Measurements from ENCODE around the gene RCBTB1. TPM values are rescaled to one million over a fixed set of nuclear protein-coding genes. Genes with fewer than 3 reads are reported as not detected.

The RCBTB1 gene
- total RNA-seq, 4 donors from 2014 or later: 2.0 to 15.1 (median 5.7) TPM

DNA sequence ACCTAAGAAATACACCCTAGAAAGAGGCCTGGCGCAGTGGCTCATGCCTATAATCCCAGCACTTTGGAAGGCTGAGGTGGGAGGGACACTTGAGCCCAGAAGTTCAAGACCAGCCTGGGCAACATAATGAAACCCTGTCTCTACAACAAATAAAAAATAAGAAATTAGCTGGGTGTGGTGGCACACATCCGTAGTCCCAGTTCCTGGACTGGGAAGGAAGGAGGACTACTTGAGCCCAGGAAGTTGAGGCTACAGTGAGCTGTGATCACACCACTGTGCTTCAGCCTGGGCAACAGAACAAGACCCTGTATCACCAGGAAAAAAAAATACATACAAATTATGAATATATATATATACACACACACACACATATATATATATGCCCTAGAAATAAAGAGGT is 47.0 kb downstream of the RCBTB1 start:
- TF ChIP-seq, protein P1, sequence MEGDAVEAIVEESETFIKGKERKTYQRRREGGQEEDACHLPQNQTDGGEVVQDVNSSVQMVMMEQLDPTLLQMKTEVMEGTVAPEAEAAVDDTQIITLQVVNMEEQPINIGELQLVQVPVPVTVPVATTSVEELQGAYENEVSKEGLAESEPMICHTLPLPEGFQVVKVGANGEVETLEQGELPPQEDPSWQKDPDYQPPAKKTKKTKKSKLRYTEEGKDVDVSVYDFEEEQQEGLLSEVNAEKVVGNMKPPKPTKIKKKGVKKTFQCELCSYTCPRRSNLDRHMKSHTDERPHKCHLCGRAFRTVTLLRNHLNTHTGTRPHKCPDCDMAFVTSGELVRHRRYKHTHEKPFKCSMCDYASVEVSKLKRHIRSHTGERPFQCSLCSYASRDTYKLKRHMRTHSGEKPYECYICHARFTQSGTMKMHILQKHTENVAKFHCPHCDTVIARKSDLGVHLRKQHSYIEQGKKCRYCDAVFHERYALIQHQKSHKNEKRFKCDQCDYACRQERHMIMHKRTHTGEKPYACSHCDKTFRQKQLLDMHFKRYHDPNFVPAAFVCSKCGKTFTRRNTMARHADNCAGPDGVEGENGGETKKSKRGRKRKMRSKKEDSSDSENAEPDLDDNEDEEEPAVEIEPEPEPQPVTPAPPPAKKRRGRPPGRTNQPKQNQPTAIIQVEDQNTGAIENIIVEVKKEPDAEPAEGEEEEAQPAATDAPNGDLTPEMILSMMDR (IDR thresholded peaks at IDR 0.05): no peak
- TF ChIP-seq POLR2A (IDR thresholded peaks at IDR 0.05): no peak
- intact Hi-C loops (cut with DNase I): no loop called here
- DNase-seq: no peak
- Histone ChIP-seq H3K9me3 (no peaks in the 10 kb centered on the region), H3K27ac (no peak overlapping the region), H3K27me3 (no peaks in the 10 kb centered on the region), H3K36me3 (peaks cover 0 to 58% (median 0%) of the 10 kb centered on the region in 3 donors), H3K4me3 (no peak overlapping the region), H3K4me1 (peaks cover 0 to 19% (median 6%) of the 10 kb centered on the region in 3 donors)
- 84 to 85% methylated on average over 2 of the region's 2 CpGs for WGBS, 2 donors

DNA sequence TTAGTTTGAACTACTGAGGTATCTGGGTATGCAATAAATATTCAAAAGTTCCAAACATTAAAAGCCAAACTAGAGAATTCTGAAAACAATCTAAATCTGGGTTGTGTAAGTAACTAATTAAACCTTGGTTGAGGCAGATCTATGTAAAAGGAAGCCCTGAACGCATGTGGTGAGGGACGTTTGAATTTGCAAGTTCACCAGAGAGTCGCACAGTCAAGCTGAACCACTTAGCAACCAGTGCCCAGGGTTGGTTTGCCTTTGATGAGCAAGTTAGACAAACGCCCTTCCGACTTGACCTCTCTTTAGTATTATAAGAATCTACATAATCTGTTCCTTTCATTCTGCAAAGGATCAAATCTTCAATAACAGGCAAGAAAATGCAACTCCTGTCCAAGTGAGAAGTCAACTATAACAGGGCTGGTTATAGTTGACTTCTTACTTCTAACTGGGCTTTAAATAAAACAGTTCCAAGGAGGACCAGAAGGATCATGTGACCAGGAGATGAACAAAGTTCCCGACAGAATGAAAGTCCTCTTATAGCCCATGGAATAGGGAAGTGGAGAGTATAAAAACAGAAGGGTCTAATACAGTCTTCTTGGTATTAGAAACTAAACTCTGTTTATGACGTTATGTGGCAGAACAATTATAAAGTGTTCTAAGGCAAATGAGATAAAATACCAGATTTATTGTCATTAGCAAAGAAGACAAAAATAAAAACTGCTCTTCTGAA is 49.0 kb downstream of the RCBTB1 start:
- no peak for TF ChIP-seq POLR2A (IDR thresholded peaks at IDR 0.05)
- peaks cover 0 to 19% (median 6%) of the 10 kb centered on the region in 3 donors for H3K4me1 ChIP-seq
- DNase-seq: no peak
- H3K27ac ChIP-seq: no peak overlapping the region
- H3K36me3 ChIP-seq: peaks cover 0 to 44% (median 0%) of the 10 kb centered on the region in 3 donors
- intact Hi-C loops (cut with DNase I): no loop called here
- WGBS, 2 donors: 66 to 85% methylated on average over 7 of the region's 7 CpGs
- H3K9me3 ChIP-seq: no peaks in the 10 kb centered on the region
- no peak overlapping the region for H3K4me3 ChIP-seq
- H3K27me3 ChIP-seq: no peaks in the 10 kb centered on the region

DNA sequence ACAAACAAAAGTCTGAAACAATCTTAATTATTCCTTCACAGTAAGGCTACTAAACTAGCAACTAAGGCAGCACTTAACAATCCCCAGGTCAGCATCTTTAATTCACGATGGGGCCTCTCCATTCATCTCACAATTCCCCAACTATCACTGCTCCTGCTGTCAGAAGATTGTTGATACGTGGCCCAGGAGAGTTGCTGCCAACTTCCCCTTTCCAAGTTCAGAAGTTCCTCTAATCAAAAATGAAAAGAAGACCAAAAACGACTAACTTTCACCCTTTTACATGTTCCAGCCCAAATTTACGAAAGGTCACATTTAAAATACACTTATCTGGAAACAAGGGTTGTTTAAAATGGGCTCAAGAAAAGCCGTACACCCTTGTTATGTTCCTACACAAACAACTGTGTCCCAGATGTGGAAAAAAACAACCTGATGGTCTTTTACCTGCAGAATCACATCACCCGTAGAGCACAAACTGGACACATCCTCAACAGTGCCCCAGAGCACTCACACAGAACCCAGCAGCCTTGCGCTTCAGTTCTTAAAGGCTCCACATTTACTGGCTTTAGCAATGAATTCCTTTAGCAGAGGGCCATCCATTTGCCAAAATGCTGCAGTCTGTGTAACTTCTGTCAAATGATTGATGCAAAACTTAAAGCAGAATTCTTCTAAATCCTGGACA is 51.6 kb downstream of the RCBTB1 start:
- Histone ChIP-seq H3K4me3 (no peak overlapping the region), H3K27ac (no peak overlapping the region), H3K36me3 (peaks cover 0 to 35% (median 0%) of the 10 kb centered on the region in 3 donors), H3K27me3 (no peaks in the 10 kb centered on the region), H3K9me3 (no peaks in the 10 kb centered on the region), H3K4me1 (no peaks in the 10 kb centered on the region)
- intact Hi-C loops (cut with DNase I): no loop called here
- TF ChIP-seq POLR2A (IDR thresholded peaks at IDR 0.05): no peak
- TF ChIP-seq, protein P1 (IDR thresholded peaks at IDR 0.05): no peak
- DNase-seq: no peak
- WGBS, 2 donors: 61 to 76% methylated on average over 7 of the region's 7 CpGs

DNA sequence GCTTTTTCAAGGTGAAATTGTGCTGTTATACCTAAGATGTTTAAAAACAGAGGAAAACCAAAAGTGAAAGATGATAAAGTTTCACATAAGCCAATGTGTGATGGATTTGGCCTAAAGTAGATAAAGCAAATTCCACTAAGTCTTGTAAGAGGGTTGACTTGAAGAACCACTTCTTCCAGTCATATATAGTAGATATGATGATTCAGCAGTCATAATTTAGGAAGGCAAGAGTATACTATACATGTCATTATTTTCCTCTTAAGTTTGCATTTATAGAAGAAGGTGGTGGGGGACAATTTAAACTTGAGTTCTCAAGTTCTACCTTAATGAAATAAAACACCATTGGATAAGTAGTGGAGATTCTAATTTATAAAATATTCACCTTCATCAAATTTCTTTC is 52.3 kb downstream of the RCBTB1 start:
- H3K27me3 ChIP-seq: no peaks in the 10 kb centered on the region
- no peak overlapping the region for H3K4me3 ChIP-seq
- peaks cover 0 to 36% (median 0%) of the 10 kb centered on the region in 3 donors for H3K36me3 ChIP-seq
- H3K27ac ChIP-seq: no peak overlapping the region
- no peaks in the 10 kb centered on the region for H3K9me3 ChIP-seq
- TF ChIP-seq POLR2A (IDR thresholded peaks at IDR 0.05): no peak
- TF ChIP-seq, protein P1 (IDR thresholded peaks at IDR 0.05): no peak
- intact Hi-C loops (cut with DNase I): no loop called here
- H3K4me1 ChIP-seq: no peaks in the 10 kb centered on the region
- no peak for DNase-seq

DNA sequence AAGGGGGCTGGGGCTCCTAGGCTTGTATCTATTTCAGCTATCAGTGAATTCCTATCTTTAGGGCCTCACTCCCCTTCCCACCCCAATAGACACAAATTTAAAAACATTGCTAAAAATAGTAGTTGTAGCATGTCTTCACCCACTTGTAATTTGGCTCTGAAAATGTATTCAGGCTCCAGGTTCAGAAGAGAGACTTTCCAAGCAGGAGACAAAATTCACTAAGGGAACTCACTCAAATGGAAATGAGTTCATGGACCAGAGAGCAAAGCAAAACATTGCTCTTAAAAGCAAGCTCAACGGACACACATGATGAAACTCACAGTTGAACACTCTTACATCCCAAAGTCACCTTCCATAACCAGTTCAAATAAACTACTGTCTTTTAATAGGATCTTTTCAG is 52.8 kb downstream of the RCBTB1 start:
- Histone ChIP-seq H3K4me1 (no peaks in the 10 kb centered on the region), H3K9me3 (no peaks in the 10 kb centered on the region), H3K27me3 (no peaks in the 10 kb centered on the region), H3K4me3 (no peak overlapping the region), H3K27ac (no peak overlapping the region), H3K36me3 (peaks cover 0 to 32% (median 0%) of the 10 kb centered on the region in 3 donors)
- WGBS, 2 donors: 65 to 85% methylated on average over 1 of the region's 1 CpG
- TF ChIP-seq, protein P1 (IDR thresholded peaks at IDR 0.05): no peak
- TF ChIP-seq POLR2A (IDR thresholded peaks at IDR 0.05): no peak
- no peak for DNase-seq
- intact Hi-C loops (cut with DNase I): no loop called here
